IPS-15b (cell line): ENCODE data around the gene CLK3.
"Not testable (repeated sequence)": the region's sequence is repeated elsewhere in the genome, so short reads cannot be mapped to it uniquely, and the experiment has no call there.

ENCODE experiments used
- H3K27me3 ChIP-seq: one replicate; pipeline ENCODE4 v1.6.1; 2013; ENCODE audit warnings: low read length; ENCODE audit not compliant: control insufficient read depth, insufficient read depth
- H3K36me3 ChIP-seq: one replicate; pipeline ENCODE4 v1.6.1; 2013; ENCODE audit warnings: low read length; ENCODE audit not compliant: control insufficient read depth, insufficient read depth
- H3K4me1 ChIP-seq: one replicate; pipeline ENCODE4 v1.6.1; 2013; ENCODE audit warnings: mild to moderate bottlenecking, low read length; ENCODE audit not compliant: control insufficient read depth, insufficient read depth
- H3K4me3 ChIP-seq: one replicate; pipeline ENCODE4 v1.5.1; 2013; ENCODE audit warnings: low read depth, low read length
- H3K9ac ChIP-seq: one replicate; pipeline ENCODE4 v1.6.1; 2013; ENCODE audit warnings: low read depth, mild to moderate bottlenecking, low read length
- H3K9me3 ChIP-seq: one replicate; pipeline ENCODE4 v1.6.1; 2013; ENCODE audit warnings: mild to moderate bottlenecking, low read length; ENCODE audit not compliant: control insufficient read depth, insufficient read depth

CLK3 gene

DNA sequence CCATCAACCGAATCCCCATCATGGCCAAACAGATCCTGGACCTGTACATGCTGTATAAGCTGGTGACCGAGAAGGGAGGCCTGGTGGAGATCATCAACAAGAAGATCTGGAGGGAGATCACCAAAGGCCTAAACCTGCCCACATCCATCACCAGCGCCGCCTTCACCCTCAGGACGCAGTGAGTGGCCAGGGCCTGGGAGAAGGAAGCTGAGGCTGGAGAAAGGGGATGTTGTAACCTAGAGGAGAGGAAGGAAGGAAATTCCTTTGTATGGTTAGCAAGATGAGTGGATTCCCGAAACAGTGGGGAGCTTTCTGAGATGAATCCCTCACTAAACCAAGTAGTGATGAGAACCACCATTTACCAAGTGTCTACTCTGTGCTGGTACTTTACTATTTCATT lies 25.8 kb upstream of the CLK3 start:
- peaks cover 51% of the 10 kb centered on the region for H3K36me3 ChIP-seq

GRCh38 chr15:74592222-74592621 lies 23.4 kb upstream of the CLK3 start:
- peaks cover 58% of the 10 kb centered on the region for H3K36me3 ChIP-seq
- H3K4me1 ChIP-seq: no peaks in the 10 kb centered on the region
- no peak overlapping the region for H3K4me3 ChIP-seq
- no peaks in the 10 kb centered on the region for H3K27me3 ChIP-seq
- H3K9me3 ChIP-seq: no peaks in the 10 kb centered on the region
- H3K9ac ChIP-seq: no peak overlapping the region

More for the DNA sequence above, 25.8 kb upstream of the CLK3 start:
- Histone ChIP-seq H3K9ac (no peak overlapping the region), H3K4me1 (no peaks in the 10 kb centered on the region), H3K27me3 (no peaks in the 10 kb centered on the region), H3K9me3 (no peaks in the 10 kb centered on the region), H3K4me3 (no peak overlapping the region)

DNA sequence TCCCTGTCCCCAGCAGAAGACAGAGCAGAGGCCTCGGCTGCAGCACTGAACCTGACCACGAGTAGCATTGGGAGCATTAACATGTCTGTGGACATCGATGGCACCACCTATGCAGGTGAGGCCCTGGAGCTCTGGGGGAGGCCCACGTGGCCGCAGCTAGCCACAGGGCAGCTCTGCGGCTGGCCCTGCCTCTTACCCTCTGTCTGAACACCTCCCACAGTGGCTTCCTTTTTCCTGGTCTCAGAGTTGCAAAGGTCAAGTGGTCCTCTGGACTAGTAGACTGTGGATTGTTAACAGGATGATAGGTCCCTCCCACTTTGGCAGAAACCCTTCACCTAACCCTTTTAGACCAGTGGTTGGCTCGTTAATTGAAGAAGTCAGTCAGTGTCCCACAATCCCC lies 22.5 kb upstream of the CLK3 start:
- Histone ChIP-seq H3K36me3 (peaks cover 55% of the 10 kb centered on the region), H3K27me3 (no peaks in the 10 kb centered on the region), H3K4me1 (peaks cover 2% of the 10 kb centered on the region), H3K9me3 (no peaks in the 10 kb centered on the region), H3K9ac (no peak overlapping the region), H3K4me3 (no peak overlapping the region)

GRCh38 chr15:74594455-74594854 lies 21.2 kb upstream of the CLK3 start:
- H3K36me3 ChIP-seq: peaks cover 56% of the 10 kb centered on the region
- H3K4me1 ChIP-seq: peaks cover 3% of the 10 kb centered on the region
- no peak overlapping the region for H3K9ac ChIP-seq
- H3K4me3 ChIP-seq: no peak overlapping the region
- no peaks in the 10 kb centered on the region for H3K27me3 ChIP-seq
- no peaks in the 10 kb centered on the region for H3K9me3 ChIP-seq

- peaks cover 3% of the 10 kb centered on the region for H3K4me1 ChIP-seq
- no peaks in the 10 kb centered on the region for H3K27me3 ChIP-seq
- no peak overlapping the region for H3K9ac ChIP-seq
- H3K36me3 ChIP-seq: peaks cover 53% of the 10 kb centered on the region
- no peaks in the 10 kb centered on the region for H3K9me3 ChIP-seq
- H3K4me3 ChIP-seq: no peak overlapping the region
These were observed 20.4 kb upstream of the CLK3 start for GRCh38 chr15:74595271-74595670.

DNA sequence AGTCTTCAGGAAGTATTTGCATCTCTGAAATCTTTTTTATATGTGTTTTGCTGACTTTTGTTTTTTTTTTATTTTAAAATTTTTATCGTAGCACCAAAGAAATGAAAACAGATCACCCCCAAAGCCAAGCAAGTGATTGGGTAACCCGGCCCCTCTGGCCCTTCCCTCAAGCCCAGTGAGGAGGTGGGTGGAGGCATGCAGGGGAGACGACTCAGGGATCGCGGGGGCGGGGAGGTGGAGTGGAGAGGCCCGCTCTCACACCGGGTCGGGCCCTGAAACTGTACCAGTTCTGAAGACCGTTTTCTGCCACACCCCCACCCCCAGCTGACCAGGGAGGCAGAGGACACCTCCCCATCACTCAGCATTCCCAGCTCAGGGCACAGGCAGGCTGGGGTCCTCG lies 18.9 kb upstream of the CLK3 start:
- not testable (repeated sequence) for H3K4me3 ChIP-seq, H3K9me3 ChIP-seq, H3K27me3 ChIP-seq, H3K4me1 ChIP-seq, H3K9ac ChIP-seq
- H3K36me3 ChIP-seq: peaks cover 46% of the 10 kb centered on the region

GRCh38 chr15:74597146-74597705 lies 18.4 kb upstream of the CLK3 start:
- not testable (repeated sequence) for H3K9me3 ChIP-seq, H3K4me3 ChIP-seq, H3K9ac ChIP-seq, H3K4me1 ChIP-seq, H3K27me3 ChIP-seq
- H3K36me3 ChIP-seq: peaks cover 41% of the 10 kb centered on the region

DNA sequence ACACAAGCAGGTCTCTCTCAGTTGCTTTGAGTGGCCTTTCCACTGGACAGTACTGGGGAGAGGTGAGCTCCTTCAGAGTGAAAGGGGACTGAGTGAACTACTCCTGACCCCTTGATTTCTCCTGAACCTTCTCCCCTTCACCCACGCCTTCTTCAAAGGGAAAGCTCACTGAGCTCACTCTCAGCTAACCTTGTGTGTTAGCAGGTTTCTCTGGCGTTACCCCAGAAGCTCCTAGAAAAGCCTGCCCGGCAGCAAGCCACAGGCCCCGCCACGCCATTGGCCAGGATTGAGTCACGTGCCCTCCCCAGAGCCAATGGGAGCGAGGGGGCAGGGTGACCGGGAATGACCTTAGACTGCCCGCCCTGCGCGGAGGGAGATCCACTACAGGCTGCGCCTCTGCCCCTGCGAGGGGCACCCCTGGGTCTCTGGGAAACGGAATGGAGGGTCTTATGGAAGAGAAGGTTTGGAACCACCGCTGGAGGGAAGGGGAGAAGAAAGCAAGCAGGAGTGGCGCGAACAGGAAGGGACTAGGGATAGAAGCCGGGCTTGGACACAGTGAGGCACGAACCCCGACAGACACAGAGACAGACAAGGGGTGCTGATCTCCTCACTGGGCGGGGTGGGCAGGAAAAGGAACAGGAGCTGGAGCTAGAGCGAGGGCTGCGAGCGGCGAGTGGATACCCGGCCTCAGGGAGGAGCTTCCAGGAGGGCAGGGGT lies 17.4 kb upstream of the CLK3 start:
- peak overlapping the region; percentile 55 for H3K4me3 ChIP-seq
- H3K4me1 ChIP-seq: peaks cover 3% of the 10 kb centered on the region
- H3K27me3 ChIP-seq: no peaks in the 10 kb centered on the region
- H3K9ac ChIP-seq: peak overlapping the region; percentile 88
- H3K9me3 ChIP-seq: no peaks in the 10 kb centered on the region
- peaks cover 31% of the 10 kb centered on the region for H3K36me3 ChIP-seq

DNA sequence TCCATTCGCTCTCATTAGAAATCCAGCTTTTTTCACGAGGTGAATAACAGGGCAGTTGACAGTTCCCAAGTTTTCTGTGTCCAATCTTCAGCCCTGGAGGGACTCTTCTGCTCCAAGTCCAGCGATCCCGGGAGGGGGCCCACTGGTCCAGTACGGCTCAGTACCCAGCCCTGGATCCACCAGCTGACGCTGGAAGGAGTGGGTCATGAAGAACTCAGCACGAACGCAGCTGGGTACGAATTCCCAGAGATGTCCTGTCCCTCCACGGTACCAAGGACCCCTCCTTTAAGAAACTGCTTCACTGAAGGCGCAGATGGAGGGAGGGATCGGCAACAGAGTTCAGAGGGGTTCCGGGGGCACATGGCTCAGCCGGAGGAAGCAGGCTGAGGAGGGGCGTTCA lies 16.5 kb upstream of the CLK3 start:
- Histone ChIP-seq H3K36me3 (peaks cover 24% of the 10 kb centered on the region), H3K9ac (no peak overlapping the region), H3K4me3 (peak overlapping the region; percentile 55), H3K9me3 (no peaks in the 10 kb centered on the region), H3K27me3 (no peaks in the 10 kb centered on the region), H3K4me1 (peaks cover 3% of the 10 kb centered on the region)

DNA sequence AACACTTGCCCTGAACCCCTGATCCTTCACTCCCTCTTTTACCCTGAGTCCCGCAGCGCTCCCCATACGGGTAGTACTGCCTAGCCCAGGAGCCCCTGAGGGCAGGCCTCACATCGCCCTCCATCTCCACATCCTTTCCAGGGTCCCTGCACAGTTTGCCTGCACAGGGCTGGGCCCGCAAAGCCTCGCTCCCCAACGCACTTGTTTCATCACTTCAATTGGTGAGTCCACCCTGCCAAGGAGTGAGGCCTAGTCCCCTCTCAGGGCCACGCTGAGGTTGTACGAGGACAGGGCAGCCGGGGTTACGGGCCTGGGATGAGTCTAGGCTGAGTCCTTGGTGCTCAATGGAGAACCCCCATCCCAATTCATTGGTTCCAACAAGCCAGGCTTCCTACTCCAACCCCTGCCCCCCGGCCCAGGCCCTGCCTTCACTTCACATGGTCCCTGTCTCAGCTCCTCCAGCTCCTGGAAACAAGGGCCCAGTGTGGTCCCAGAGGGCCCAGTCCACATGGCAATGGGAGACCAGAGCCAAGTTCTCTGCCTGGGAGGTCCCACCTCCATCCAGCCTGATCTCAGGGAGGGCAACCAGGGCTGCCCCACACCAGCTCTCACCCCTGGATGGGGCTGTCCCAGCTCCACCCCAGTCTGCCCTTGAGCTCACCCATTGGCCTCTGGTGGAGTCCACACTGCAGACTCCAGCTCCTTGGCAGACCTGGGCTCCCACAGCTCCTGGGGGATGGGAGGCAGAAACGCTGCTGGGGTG lies 12.4 kb upstream of the CLK3 start:
- Histone ChIP-seq H3K9me3 (no peaks in the 10 kb centered on the region), H3K4me3 (no peak overlapping the region), H3K4me1 (no peaks in the 10 kb centered on the region), H3K36me3 (peaks cover 7% of the 10 kb centered on the region), H3K9ac (no peak overlapping the region), H3K27me3 (no peaks in the 10 kb centered on the region)

DNA sequence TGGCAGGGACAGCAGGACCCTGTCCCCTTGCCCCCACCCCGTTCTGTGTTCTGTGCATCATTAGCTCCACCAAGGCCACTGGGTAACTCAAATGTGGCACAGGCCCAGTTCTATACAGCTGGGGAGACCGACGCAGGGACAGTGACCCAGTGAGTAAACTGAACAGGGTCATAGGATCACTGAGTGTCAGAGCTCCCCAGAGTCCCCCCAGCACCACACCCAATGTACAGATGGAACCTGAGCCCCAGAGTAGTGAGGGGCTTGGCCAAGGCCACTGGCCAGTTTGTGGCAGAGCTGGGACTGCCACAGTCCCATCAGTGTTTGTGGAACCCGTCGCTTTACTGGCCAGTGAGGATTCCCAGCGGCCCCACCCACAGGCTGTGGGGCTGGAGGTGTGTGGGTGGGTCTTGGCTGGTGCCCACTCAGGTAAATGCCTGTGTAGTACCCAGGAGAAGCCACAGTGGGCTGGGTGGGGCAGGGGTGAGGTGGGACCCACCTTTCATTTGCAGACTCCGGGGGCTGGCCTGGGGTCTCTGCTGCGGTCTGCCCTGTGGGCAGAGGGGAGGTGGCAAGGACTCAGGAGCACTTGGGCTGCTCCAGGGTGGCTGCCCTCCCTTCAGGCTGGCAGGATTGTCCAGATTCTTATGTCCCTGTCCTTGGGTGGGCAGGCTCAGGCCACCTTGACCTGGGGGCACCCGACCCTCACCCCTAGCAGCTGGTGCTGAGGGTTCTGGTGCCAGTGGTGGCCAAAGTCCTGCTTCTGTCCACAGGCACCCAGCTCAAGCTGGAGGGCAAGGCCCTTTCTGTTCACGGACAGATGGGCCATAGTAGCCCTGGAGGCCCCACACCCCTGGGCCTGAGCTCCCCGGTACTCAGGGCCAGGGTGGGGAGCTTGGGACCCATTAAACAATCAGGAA lies 11.6 kb upstream of the CLK3 start:
- H3K9ac ChIP-seq: no peak overlapping the region
- H3K36me3 ChIP-seq: peaks cover 7% of the 10 kb centered on the region
- H3K27me3 ChIP-seq: no peaks in the 10 kb centered on the region
- H3K4me3 ChIP-seq: no peak overlapping the region
- no peaks in the 10 kb centered on the region for H3K9me3 ChIP-seq
- no peaks in the 10 kb centered on the region for H3K4me1 ChIP-seq
